Central memory CD4-positive, alpha-beta T cell (primary cell): ENCODE data around the gene SOX2.

Experiments
- DNase-seq: peaks from one replicate; pipeline ENCODE4 v3.0.0; 2022

Gene SOX2

GRCh38 chr3:181723625-181724191, 12.0 kb downstream of the SOX2 start:
- DNase-seq = no peak

DNA sequence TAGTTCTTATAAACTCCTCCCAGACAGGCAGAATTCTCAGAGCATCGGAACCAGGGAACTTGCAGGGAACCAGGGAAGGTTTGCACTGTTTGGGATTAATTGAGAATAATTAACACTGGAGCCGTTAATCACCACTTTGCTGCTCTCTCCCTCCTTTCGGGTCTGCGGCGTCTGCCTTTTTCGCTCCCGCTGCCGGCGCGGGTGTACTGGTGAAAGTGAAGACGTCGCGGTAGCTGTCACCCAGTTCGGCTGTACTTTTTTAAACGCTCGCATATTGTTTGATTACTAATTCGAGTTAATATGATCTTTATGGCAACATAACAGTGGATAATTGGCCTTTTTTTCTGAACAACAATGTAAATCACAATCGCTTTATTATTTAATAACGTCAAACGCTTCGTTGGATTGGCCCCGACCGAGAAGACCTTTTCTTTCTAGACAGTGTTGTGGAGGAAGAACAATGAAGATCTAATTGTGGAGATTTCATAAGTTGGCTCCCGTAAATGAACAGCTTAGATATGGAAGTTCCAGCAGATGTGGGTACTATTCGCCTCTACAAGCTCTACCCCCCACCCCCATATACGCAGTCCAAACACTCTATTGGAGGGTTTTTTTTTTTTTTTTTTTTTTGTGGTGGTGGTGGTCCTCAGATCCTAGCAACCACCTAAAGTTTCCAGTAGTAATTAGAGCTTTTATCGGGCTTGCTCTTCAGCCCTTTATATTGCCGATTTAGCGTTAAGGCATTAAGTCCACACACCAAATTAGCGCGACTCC, 12.7 kb downstream of the SOX2 start:
- no peak for DNase-seq

DNA sequence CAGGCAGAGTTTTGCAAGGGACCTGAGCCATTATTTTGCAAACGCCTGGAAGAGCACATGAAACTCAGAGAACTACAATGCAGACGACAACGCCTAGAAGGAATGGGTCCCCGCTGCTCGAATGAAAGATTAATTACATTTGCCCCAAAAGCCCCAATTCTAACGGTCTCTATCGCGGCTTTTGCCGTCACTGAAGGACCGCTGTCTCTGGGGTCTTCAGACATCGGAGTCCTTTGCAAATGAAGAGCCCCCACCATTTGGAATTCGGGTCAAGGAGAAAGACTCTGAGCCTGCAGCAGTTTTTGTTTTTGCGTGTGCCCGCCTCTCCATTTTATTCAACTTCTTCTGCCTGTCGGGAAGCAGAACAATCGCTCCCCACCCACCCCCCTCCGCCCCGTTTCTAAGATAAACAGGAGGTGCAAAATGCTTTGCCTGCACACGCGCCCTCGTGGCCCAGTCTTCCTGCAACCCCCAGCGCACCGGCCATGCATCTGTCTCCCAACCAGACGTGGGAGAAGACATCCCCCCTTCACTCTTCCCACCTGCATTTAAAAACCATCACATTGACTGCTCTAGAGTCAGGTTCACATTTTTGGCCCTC, 13.5 kb downstream of the SOX2 start:
- DNase-seq = no peak

DNA sequence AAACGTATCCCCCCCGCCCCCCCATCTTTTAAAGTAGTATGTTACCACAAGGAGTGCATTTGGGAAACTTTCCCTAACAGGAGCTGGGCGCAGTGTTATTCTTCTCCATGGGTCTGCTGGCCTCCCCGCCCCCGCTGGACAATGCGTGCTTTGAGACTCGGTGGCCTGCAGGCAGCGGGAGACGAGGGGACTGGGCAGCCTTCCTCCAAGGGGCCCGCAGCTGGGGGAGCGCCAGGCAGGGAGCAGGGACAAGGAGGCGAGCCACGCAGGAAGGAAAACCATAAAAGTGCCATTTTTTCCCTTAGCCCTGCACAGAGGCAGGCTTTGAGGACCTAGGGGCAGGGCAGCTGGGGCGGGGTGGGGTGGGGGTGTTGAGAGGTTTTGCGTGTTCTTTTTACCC, 14.1 kb downstream of the SOX2 start:
- no peak for DNase-seq

DNA sequence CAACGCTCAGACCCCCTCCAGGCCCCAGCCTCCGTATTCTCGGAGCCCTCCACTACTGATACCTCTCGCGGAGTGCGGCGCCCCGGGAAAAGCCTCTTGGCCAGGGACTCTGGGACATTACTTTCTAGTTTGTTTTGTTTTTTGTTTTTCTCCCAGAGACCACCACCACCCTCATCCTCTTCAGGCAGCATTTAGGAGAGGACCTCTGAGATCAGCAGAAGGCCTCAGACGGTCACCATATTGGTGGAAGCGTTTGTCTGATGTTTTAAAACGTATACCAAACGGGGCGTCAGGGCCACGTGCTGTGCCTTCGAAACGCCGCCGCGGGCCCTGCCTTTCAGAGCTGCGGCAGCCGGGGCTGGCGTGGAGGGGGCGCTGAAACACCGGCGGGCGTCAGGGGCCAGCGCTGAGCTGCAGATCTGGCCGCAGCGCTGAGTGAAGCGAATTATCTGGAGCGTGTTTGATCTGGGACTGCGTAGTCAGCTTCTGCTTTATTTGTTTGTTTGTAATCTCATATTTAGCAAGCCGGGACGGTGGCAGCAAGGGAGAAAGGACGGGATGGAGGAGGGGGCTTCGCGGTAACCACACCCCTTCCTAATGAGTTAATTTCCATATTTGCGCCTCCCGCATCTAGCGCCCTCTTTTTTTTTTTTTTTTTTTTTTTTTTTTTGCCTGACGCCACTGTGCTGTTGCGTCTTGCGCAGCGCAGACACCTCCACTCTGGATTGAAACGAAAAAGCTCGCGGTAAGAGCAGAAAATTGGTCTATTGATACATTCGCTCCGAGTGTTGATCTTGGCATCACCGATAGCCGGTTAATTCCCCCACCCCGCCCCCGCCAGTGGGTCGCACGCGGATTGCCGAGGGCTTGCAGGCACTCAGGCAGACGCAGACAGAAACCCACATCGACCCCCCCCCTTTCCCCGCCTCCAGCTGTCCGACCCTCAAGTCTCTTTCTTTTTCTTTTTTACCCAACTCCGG, 14.9 kb downstream of the SOX2 start:
- no peak for DNase-seq

DNA sequence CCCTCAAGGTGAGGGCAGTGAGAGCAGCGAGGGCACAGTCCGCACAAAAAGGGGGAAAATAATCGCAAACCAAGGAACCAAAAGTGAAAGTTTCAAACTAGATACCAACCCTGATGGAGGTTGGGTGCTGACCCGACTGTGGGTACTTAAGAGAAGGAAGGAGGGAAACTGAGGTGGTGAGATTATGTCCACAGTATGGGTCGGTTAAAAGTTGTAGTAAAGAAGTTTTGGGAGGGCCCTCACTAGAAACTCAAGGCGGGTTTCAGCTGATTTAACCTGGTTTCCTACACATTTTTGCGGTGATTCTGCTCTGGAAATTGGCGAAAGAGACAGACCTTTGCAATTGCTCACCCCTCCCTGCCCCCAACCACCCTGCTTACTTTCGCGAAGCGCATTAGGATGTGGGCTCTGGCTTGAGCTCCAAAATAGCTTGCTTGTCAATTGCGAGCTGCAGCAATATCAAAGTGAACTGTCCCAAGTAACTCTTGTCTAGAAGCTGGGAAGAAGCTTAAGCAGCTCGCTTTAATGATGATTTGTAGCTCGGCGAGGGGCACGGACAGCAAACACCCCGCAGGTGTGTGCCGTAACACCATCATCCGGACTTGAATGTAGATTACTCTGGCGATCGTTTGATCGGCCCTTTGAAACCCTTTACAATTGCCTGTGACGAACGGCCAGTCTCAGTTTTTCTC, 15.8 kb downstream of the SOX2 start:
- no peak for DNase-seq

GRCh38 chr3:181728470-181729340, 17.0 kb downstream of the SOX2 start:
- no peak for DNase-seq

DNA sequence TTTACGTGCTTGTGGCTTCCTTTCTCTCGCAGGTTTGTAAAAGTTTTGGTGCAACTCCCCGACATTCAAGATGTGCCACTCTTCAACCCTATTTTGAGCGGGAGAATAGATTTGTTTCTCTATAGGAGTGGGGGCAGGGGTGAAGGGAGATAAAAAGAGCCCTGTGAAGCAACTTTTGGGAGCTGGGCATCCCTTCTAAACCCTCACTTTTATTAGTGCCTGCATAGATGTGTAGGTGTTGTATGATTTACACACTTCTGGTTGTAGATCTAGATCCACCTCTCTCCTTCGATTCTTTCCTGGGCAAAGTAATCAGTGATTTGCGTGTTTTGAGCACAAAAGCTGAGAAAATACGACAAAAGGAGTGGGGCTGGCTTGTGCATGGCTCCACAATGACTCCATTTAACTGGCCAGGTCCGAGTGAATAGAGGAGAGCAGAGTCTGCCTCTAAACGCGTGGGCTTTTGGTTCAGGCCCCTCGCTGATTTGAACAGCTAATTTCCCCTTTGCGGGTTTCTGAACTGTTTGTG, 17.7 kb downstream of the SOX2 start:
- no peak for DNase-seq

DNA sequence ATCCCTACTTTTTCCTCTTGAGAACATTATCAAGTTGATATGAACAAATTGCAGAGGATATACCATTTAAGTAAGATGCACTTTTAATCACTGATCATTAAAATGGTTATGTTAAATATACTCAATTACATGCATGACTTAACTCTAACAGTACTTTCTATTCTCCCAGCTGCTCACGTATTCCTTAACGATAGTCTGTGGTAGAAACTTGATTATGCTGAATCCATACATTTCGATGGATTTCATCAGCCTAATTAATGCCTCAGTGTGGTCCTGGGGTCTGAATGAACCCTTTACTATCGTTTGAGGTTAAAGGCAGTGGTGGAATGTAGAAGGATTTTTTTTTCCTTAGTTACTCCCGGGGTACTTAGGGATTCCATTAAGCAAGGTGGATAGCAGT, 18.6 kb downstream of the SOX2 start:
- no peak for DNase-seq

DNA sequence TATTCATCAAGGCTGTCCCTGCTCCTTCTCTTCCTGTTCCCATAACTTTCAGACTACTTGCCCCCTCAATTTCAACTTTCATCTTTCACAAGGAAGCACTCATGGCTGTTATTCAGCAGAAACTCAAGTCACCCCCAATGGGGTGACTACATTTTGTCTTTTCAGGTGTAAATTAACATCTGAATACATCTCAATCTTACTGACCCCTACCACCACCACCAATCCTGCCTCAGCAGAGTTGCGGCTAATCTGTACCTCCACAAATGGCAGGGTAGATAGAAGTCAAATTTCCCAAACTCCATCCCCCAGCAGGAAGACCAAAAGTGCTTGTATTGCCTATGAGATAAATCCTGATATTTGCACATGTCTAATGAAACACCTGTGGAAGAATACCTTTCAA, 19.2 kb downstream of the SOX2 start:
- no peak for DNase-seq

- DNase-seq = no peak
Observed at GRCh38 chr3:181735911-181736310, 24.2 kb downstream of the SOX2 start.

- DNase-seq = no peak
Observed at GRCh38 chr3:181738551-181738950, 26.8 kb downstream of the SOX2 start.

GRCh38 chr3:181739628-181740027, 27.9 kb downstream of the SOX2 start:
- DNase-seq = no peak

GRCh38 chr3:181741417-181741816, 29.7 kb downstream of the SOX2 start:
- no peak for DNase-seq

- DNase-seq = no peak
Observed at GRCh38 chr3:181752202-181752671, 40.5 kb downstream of the SOX2 start.

- no peak for DNase-seq
Observed at GRCh38 chr3:181753391-181753790, 41.7 kb downstream of the SOX2 start.

DNA sequence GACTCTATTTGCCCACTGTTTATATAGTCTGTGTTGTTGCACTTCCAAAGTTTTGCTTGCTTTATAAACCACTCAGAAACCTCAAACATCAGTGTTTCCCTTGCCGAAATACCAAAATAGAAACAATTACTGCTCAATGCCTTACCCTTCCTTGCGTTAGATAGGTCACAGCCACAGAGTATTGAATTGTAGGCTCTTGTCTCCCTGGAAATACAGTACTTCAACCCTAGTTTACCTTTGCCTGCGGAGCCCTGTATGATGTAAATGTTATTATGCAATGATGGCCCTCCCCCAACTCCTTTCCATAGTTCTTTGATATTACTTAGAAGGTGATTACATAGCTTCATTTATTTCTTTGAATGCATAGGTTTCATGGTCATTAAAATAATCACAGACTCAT, 44.2 kb downstream of the SOX2 start:
- no peak for DNase-seq

DNA sequence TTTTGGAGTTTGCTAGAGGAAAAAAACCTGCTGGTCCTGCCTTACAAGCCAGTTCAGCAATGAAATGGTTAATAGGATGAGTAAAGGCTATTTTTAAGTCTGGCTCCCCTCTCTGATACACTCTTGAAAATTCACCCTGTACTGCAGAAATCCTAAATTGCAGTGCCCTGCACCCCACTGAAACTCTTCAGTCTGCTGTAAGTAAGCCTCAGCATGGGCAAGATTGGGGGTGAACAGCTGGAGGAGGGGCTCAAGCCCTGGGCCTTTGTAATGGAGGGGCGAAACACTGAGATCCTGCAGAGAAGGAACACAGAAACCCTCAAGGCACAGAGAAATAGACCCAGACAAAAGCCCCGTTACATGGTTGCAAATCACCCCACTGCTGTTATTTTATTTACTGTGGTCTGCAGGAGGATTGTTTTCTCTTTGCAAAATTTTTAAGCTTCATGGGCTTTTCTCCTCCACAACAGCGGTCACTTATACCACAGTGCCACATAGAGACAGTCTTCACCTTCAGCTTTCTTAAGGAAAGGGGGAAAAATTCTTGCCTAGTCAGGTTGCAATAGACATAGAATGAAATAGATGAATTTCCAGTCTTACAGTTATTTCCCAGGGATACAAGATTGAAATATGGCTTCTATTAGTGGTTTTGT, 45.0 kb downstream of the SOX2 start:
- no peak for DNase-seq

GRCh38 chr3:181757694-181758306, 46.1 kb downstream of the SOX2 start:
- DNase-seq = no peak

DNA sequence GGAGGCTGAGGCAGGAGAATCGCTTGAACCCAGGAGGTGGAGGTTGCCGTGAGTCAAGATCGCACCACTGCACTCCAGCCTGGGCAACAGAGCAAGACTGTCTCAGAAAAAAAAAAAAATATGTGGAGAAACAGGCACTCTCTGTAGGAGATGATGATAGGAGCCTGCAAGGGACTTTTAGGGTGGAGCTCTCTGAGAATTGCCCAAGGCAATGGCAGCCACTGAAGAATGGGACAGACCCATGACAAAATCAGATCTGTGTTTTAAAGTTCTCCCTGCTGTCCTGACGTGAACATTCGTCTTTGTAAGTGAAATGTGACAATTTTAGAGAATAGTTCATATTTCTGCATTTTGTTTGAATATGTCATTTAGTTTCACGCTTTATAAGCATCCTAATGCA, 50.2 kb downstream of the SOX2 start:
- no peak for DNase-seq
